ENCODE measurements around the gene KCNN4. TPM values are rescaled to one million over a fixed set of nuclear protein-coding genes. Genes with fewer than 3 reads are reported as not detected.

The KCNN4 gene
- total RNA-seq, 1 experiment from 2014 or later, result 0.26 TPM

- Mint-ChIP-seq H3K9me3 (no peaks in the 10 kb centered on the region), H3K4me3 (no peak overlapping the region), H3K27ac (no peak overlapping the region), H3K4me1 (peaks cover 0 to 4% of the 10 kb centered on the region in 2 experiments; a peak in 1 of 4 replicates), H3K36me3 (ENCODE audit: insufficient read depth in 1 of 3, low read depth in 3 of 3) (peaks cover 8 to 22% (median 12%) of the 10 kb centered on the region in 3 experiments; a peak in 6 of 7 replicates), H3K27me3 (ENCODE audit: low read depth) (peaks cover 4% of the 10 kb centered on the region; the same call in 1 of the 2 replicates)
- no peak overlapping the region for H2BK12ac ChIP-seq (ENCODE audit: insufficient read length, low read depth, low read length)
- H2AK5ac ChIP-seq (ENCODE audit: insufficient read length, low read length), result no peak overlapping the region
- H3K23me2 ChIP-seq (ENCODE audit: insufficient read length, low read depth, low read length, poor library complexity, severe bottlenecking), result peaks cover 2% of the 10 kb centered on the region
- H2BK15ac ChIP-seq (ENCODE audit: low read depth, low read length), result no peak overlapping the region
- H3K4me2 ChIP-seq (ENCODE audit: insufficient read depth, insufficient read length, low read length), result no peak overlapping the region
- no peak overlapping the region for H3K56ac ChIP-seq (ENCODE audit: insufficient read length, low read depth, low read length)
- H4K20me1 ChIP-seq (ENCODE audit: control insufficient read depth, insufficient read depth, insufficient read length), result no peaks in the 10 kb centered on the region
- H3K9me3 ChIP-seq (ENCODE audit: control insufficient read depth, low read depth, low read length), result no peaks in the 10 kb centered on the region
- no peak overlapping the region for H3K14ac ChIP-seq (ENCODE audit: insufficient read depth, low read length)
- no peak overlapping the region for H2BK120ac ChIP-seq (ENCODE audit: low read depth, low read length, poor library complexity, severe bottlenecking)
- H3K4ac ChIP-seq (ENCODE audit: low read depth, low read length), result no peak overlapping the region
- no peak overlapping the region for H2BK5ac ChIP-seq (ENCODE audit: insufficient read length, low read length)
- no CpG with 5 or more reads among the region's 7 CpGs for WGBS (ENCODE audit: extremely low coverage, insufficient read length, low lambda C conversion rate)
- H2AFZ ChIP-seq (ENCODE audit: low read length), result no peak overlapping the region
- no peak overlapping the region for H3T11ph ChIP-seq (ENCODE audit: low read length)
- no peak overlapping the region for H3K18ac ChIP-seq (ENCODE audit: insufficient read length, low read depth, low read length)
- no peaks in the 10 kb centered on the region for H3K4me1 ChIP-seq (ENCODE audit: insufficient read depth, low read length)
- DNase-seq, result no peak
- H3K23ac ChIP-seq (ENCODE audit: insufficient read length, low read depth, low read length), result no peak overlapping the region
- no peaks in the 10 kb centered on the region for H3K79me2 ChIP-seq (ENCODE audit: insufficient read depth, low read length)
- no peak for TF ChIP-seq CTCF (conservative IDR thresholded peaks at IDR 0.05)
- no peak overlapping the region for H4K5ac ChIP-seq (ENCODE audit: insufficient read length, low read depth, low read length)
- H4K91ac ChIP-seq (ENCODE audit: insufficient read length, low read depth, low read length), result no peak overlapping the region
- no peak overlapping the region for H2BK20ac ChIP-seq (ENCODE audit: low read depth, low read length, poor library complexity, severe bottlenecking)
- no peak overlapping the region for H3K9ac ChIP-seq (ENCODE audit: extremely low read depth, insufficient read length, low read length)
- no peaks in the 10 kb centered on the region for H3K27me3 ChIP-seq (ENCODE audit: insufficient read depth, low read length)
- no peak overlapping the region for H4K8ac ChIP-seq (replicated peaks; ENCODE audit: insufficient read length, low read depth, low read length)
- no peak overlapping the region for H3K27ac ChIP-seq (ENCODE audit: insufficient read length, low read depth, low read length)
- no peaks in the 10 kb centered on the region for H3K79me1 ChIP-seq (ENCODE audit: insufficient read depth, low read depth, low read length, poor library complexity, severe bottlenecking)
Observed at GRCh38 chr19:43725468-43725867, 55.3 kb downstream of the KCNN4 start.
